IPS-15b (cell line): ENCODE results near the gene ABHD1.
"Not testable (repeated sequence)": the region's sequence is repeated elsewhere in the genome, so short reads cannot be mapped to it uniquely, and the experiment has no call there.

Experiments
- H3K27me3 ChIP-seq: one replicate; pipeline ENCODE4 v1.6.1; 2013; ENCODE audit warnings: low read length; ENCODE audit not compliant: control insufficient read depth, insufficient read depth
- H3K36me3 ChIP-seq: one replicate; pipeline ENCODE4 v1.6.1; 2013; ENCODE audit warnings: low read length; ENCODE audit not compliant: control insufficient read depth, insufficient read depth
- H3K4me1 ChIP-seq: one replicate; pipeline ENCODE4 v1.6.1; 2013; ENCODE audit warnings: mild to moderate bottlenecking, low read length; ENCODE audit not compliant: control insufficient read depth, insufficient read depth
- H3K4me3 ChIP-seq: one replicate; pipeline ENCODE4 v1.5.1; 2013; ENCODE audit warnings: low read depth, low read length
- H3K9ac ChIP-seq: one replicate; pipeline ENCODE4 v1.6.1; 2013; ENCODE audit warnings: low read depth, mild to moderate bottlenecking, low read length
- H3K9me3 ChIP-seq: one replicate; pipeline ENCODE4 v1.6.1; 2013; ENCODE audit warnings: mild to moderate bottlenecking, low read length; ENCODE audit not compliant: control insufficient read depth, insufficient read depth

ABHD1 gene

GRCh38 chr2:27170581-27171337 lies 47.1 kb downstream of the ABHD1 start:
- H3K27me3 ChIP-seq = peaks cover 7% of the 10 kb centered on the region
- H3K9ac ChIP-seq = no peak overlapping the region
- H3K4me3 ChIP-seq = peak overlapping the region; percentile 45
- no peaks in the 10 kb centered on the region for H3K36me3 ChIP-seq
- no peaks in the 10 kb centered on the region for H3K4me1 ChIP-seq
- no peaks in the 10 kb centered on the region for H3K9me3 ChIP-seq

- Histone ChIP-seq H3K36me3 (no peaks in the 10 kb centered on the region), H3K4me3 (no peak overlapping the region), H3K27me3 (peaks cover 7% of the 10 kb centered on the region), H3K4me1 (no peaks in the 10 kb centered on the region), H3K9me3 (no peaks in the 10 kb centered on the region), H3K9ac (no peak overlapping the region)
Measured at GRCh38 chr2:27171351-27171848, 47.8 kb downstream of the ABHD1 start.

GRCh38 chr2:27174638-27175037 lies 51.0 kb downstream of the ABHD1 start:
- H3K4me1 ChIP-seq = no peaks in the 10 kb centered on the region
- no peak overlapping the region for H3K4me3 ChIP-seq
- H3K9ac ChIP-seq = no peak overlapping the region

GRCh38 chr2:27175330-27175729 lies 51.7 kb downstream of the ABHD1 start:
- H3K4me3 ChIP-seq = no peak overlapping the region
- H3K36me3 ChIP-seq = no peaks in the 10 kb centered on the region
- H3K9ac ChIP-seq = no peak overlapping the region
- peaks cover 6% of the 10 kb centered on the region for H3K27me3 ChIP-seq
- no peaks in the 10 kb centered on the region for H3K9me3 ChIP-seq
- H3K4me1 ChIP-seq = no peaks in the 10 kb centered on the region

More at GRCh38 chr2:27174638-27175037, 51.0 kb downstream of the ABHD1 start:
- Histone ChIP-seq H3K36me3 (no peaks in the 10 kb centered on the region), H3K9me3 (no peaks in the 10 kb centered on the region), H3K27me3 (peaks cover 7% of the 10 kb centered on the region)

GRCh38 chr2:27175781-27176180 lies 52.2 kb downstream of the ABHD1 start:
- H3K9ac ChIP-seq, H3K4me1 ChIP-seq, H3K9me3 ChIP-seq, H3K4me3 ChIP-seq, H3K36me3 ChIP-seq, H3K27me3 ChIP-seq: not testable (repeated sequence)

GRCh38 chr2:27177441-27178351 lies 54.1 kb downstream of the ABHD1 start:
- no peak overlapping the region for H3K9ac ChIP-seq
- H3K36me3 ChIP-seq = no peaks in the 10 kb centered on the region
- no peaks in the 10 kb centered on the region for H3K4me1 ChIP-seq
- no peak overlapping the region for H3K4me3 ChIP-seq
- H3K9me3 ChIP-seq = no peaks in the 10 kb centered on the region
- peaks cover 5% of the 10 kb centered on the region for H3K27me3 ChIP-seq

- H3K27me3 ChIP-seq = peaks cover 2% of the 10 kb centered on the region
- no peak overlapping the region for H3K4me3 ChIP-seq
- no peaks in the 10 kb centered on the region for H3K4me1 ChIP-seq
- no peaks in the 10 kb centered on the region for H3K9me3 ChIP-seq
- H3K36me3 ChIP-seq = no peaks in the 10 kb centered on the region
- H3K9ac ChIP-seq = no peak overlapping the region
Measured at GRCh38 chr2:27178469-27178868, 54.9 kb downstream of the ABHD1 start.

- H3K36me3 ChIP-seq = no peaks in the 10 kb centered on the region
- H3K9me3 ChIP-seq = no peaks in the 10 kb centered on the region
- no peak overlapping the region for H3K9ac ChIP-seq
- H3K27me3 ChIP-seq = peaks cover 2% of the 10 kb centered on the region
- no peak overlapping the region for H3K4me3 ChIP-seq
- no peaks in the 10 kb centered on the region for H3K4me1 ChIP-seq
Measured at GRCh38 chr2:27179344-27180000, 55.9 kb downstream of the ABHD1 start.
